ENCODE measurements around the gene GRIK4.
"Not testable (repeated sequence)": the region's sequence is repeated elsewhere in the genome, so short reads cannot be mapped to it uniquely, and the experiment has no call there.

Gene GRIK4

GRCh38 chr11:120746836-120747609, 235.5 kb downstream of the GRIK4 start:
- no peak for DNase-seq (ENCODE audit: low read depth)

GRCh38 chr11:120747850-120748814, 236.6 kb downstream of the GRIK4 start:
- no peak for DNase-seq (ENCODE audit: low read depth)

- no peak for DNase-seq (ENCODE audit: low read depth)
These were observed 237.8 kb downstream of the GRIK4 start for GRCh38 chr11:120749395-120749794.

GRCh38 chr11:120750647-120751549, 239.3 kb downstream of the GRIK4 start:
- no peak for DNase-seq (ENCODE audit: low read depth)

- no peak for DNase-seq (ENCODE audit: low read depth)
These were observed 240.0 kb downstream of the GRIK4 start for GRCh38 chr11:120751550-120751949.

- DNase-seq (ENCODE audit: low read depth) = no peak
These were observed 241.1 kb downstream of the GRIK4 start for GRCh38 chr11:120752668-120753067.

GRCh38 chr11:120756931-120757330, 245.4 kb downstream of the GRIK4 start:
- no peak for DNase-seq (ENCODE audit: low read depth)

- no peak for DNase-seq (ENCODE audit: low read depth)
These were observed 247.5 kb downstream of the GRIK4 start for GRCh38 chr11:120759046-120759445.

GRCh38 chr11:120765710-120766109, 254.2 kb downstream of the GRIK4 start:
- not testable (repeated sequence) for DNase-seq (ENCODE audit: low read depth)

- no peak for DNase-seq (ENCODE audit: low read depth)
These were observed 254.8 kb downstream of the GRIK4 start for GRCh38 chr11:120766318-120766717.

GRCh38 chr11:120768949-120769348, 257.4 kb downstream of the GRIK4 start:
- no peak for DNase-seq (ENCODE audit: low read depth)

- DNase-seq (ENCODE audit: low read depth) = no peak
These were observed 258.4 kb downstream of the GRIK4 start for GRCh38 chr11:120769906-120770305.

- no peak for DNase-seq (ENCODE audit: low read depth)
These were observed 260.1 kb downstream of the GRIK4 start for GRCh38 chr11:120771551-120772060.

- DNase-seq (ENCODE audit: low read depth) = no peak
These were observed 262.0 kb downstream of the GRIK4 start for GRCh38 chr11:120773501-120774031.

- no peak for DNase-seq (ENCODE audit: low read depth)
These were observed 263.2 kb downstream of the GRIK4 start for GRCh38 chr11:120774591-120775386.

GRCh38 chr11:120775986-120776951, 264.7 kb downstream of the GRIK4 start:
- DNase-seq (ENCODE audit: low read depth) = no peak

- DNase-seq (ENCODE audit: low read depth) = no peak
These were observed 267.3 kb downstream of the GRIK4 start for GRCh38 chr11:120778685-120779490.

GRCh38 chr11:120780239-120780638, 268.7 kb downstream of the GRIK4 start:
- DNase-seq (ENCODE audit: low read depth) = no peak

Data from CMK (cell line).